GM20431 (cell line): ENCODE results near the gene HSPG2.

Experiments used
- in situ Hi-C: fragments of 300-500 bp; cut with MseI, MboI; formaldehyde crosslinking; loops from one replicate; pipeline ENCODE4 v1.15.0; 2020; ENCODE audit warnings: low sequenced_read_pairs; ENCODE audit not compliant: unreplicated experiment

Gene HSPG2

DNA sequence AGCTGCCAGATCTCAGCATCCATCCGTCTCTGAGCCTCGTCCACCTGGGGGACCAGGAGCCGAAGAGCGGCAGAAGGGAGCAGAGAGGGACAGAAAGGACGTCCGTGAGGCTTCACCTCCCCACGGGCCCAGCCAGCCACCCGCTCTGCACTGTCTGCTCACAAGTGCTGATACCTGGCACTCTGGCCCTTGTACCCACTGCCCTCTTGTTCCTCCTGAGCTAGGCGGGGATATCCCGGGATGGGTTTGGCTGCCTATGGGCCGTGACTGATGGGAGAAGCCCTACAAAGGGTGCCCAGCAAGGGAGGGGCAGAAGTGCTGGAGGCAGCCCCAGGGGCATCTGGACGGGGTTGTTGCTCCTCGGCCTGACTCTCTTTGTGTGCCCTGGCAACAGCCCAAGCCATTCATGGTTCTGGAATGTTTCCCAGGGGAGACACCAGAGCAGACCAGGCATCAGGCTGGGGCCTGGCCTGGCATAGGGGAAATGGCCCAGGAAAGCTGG, 67.4 kb downstream of the HSPG2 start:
- in situ Hi-C loops = no loop called here

DNA sequence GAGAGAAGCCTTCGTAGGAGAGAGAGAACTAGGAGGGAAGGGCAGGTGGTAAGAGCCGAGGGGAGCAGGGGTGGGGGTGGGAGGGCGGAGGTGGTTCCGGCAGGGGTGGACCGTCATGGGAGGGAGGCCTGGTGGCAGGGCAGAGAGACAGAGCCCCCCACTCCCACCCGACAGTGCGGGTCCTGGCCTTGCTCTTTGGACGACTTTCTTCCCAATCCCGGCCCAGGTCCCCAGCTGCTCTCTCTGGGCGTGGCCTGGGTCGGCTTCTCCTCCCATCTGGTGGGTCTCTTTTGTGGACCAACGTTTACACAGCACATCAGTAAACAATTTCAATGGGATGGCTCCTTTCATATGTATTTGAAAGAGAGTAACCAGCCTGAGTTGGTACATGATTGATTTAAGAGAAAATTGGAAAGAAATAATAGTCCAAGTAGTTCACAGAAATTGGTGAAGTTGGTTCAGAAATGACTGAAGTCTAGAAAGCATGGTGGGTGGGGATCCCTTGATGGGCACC, 68.1 kb downstream of the HSPG2 start:
- in situ Hi-C loops = no loop called here

DNA sequence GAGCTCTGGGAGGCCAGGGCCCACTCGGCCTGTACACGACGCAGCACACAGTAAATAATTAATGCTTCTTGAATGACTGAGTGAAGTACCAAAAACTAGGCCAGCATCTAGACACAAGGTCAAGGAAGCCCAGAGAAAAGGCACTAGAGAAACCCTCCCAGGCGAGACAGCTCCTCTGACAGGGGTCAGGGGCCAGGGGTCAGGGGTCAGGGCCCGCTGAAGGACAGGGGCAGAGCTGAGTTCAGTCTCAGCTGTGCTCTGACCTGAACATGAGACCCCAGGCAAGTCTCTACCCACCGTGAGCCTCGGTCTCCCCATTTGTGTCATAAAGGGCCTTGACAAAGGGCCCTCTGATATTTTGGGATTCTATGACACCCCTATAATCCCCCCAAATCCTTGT, 68.6 kb downstream of the HSPG2 start:
- in situ Hi-C loops = no loop called here

DNA sequence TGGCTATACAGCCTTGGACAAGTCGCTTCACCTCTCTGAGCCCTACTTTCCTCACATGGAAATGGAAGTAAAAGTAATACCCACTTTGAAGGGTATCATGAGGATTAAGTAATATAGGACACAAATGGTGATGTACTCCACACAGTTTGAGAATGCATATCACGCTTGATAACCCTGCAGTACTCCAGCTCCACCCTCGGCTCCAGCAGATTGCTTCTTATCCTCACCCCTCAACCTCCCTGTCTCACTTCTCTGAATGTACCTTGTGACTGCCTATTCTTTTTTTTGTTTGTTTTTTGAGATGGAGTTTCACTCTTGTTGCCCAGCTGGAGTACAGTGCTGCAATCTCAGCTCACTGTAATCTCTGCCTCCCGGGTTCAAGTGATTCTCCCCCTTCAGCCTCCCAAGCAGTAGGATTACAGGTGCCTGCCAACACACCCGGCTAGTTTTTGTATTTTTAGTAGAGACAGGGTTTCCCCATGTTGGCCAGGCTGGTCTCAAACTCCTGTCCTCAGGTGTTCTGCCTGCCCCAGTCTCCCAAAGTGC, 69.6 kb downstream of the HSPG2 start:
- in situ Hi-C loops = no loop called here

DNA sequence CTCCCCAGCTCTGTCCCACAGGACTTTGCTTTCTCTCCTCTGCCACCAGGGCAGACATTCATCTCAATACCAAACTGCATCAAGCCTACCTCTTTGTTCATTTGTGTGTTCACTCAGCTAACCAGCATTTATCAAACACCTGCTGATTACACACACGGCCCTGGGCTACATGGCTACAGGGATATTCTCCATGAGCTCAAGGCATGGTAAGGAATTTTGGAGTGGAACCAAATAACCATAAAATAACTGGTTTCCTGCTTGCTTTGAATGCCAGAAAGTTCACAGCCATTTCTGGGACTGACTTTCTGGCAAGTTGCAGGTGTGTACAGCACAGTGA, 70.4 kb downstream of the HSPG2 start:
- in situ Hi-C loops = no loop called here

DNA sequence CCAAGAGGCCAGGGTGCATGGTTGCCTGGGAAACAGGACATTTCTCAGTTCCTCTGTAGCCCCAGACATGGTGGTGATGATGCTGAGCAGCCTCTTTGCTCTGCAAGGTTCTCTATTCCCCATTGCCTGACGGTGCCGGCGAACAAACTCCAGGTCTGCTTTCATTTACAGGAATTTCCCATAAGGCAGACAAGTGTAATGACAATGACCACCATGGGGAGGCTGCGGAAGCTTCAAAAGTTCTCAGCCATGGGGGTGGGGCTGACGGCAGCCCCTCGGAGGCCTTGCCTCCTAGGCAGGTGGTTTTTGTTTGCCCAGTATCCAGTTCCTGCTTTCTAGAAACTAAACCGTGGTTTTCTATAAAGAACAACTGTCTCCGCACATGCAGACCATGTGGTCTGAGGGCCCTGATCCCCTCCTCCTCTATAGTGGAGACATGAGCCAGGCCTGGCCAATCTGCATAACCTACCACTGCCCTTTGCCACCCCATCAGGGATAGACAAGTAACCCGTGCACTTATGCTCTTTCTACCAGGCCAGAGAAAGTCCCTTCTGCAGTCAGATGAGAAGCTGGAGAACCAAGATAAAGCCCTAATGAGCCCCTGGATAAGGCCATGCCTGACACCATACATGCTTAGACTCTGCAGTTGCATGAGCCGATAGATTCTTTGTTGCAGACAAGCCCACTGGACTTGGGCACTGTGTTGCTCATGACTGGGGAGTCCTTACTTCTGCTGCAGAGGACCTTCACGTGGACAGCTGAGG, 71.0 kb downstream of the HSPG2 start:
- in situ Hi-C loops = no loop called here

DNA sequence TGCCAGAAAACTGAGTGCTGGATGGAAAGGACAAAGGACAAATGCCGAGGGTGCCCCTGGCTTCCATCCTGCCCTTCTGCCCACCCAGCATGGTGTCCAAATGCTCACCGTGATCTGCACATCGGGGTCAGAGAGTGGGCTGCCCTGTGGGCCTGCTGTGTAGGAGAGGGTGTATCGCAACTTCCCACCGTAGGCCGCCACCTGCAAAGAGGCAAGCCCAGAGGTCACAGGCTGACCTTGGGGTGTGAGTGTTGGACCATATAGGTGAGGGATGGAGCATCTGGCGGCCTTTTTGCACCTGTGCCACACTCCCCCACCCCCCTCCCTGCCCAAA, 71.5 kb downstream of the HSPG2 start:
- in situ Hi-C loops = no loop called here

DNA sequence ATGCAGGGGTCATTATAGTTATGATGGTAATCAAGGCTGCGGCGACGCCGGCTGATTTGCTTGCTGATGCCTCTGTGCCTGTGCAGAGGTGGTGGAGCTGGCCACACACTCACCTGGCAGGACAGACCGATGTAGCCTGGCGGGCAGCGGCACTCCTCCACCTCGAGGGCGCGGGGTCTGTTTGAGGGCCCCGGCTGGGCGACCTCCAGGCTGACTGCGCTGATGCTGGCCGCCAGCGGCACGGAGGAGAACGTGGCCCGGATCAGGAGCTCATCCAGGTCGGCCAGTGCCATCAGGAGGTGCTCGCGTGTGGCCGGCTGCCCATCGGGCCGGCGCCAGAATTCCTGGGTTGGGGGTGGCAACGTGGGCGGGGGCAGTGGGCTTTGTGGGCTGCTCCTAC, 72.4 kb downstream of the HSPG2 start:
- in situ Hi-C loops = no loop called here

DNA sequence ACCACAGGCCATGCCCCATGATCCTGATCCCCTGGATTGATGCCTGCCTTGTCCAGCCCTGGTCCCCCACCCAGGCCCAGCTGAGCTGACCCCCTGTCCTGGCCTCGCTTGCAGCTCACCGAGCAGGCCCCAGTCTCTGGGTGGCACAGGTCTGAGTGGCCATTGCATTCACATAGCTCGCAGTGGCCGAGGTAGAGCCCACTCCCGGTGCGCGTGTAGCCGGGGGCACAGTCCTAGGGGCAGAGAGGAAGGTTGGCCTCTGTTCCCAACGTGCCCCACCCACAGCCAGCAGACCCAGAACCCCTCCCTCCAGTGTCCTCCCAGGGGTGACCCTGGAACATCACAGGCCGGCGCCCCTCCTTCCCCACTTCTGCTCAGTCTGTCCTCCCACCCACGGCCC, 73.1 kb downstream of the HSPG2 start:
- in situ Hi-C loops = no loop called here

DNA sequence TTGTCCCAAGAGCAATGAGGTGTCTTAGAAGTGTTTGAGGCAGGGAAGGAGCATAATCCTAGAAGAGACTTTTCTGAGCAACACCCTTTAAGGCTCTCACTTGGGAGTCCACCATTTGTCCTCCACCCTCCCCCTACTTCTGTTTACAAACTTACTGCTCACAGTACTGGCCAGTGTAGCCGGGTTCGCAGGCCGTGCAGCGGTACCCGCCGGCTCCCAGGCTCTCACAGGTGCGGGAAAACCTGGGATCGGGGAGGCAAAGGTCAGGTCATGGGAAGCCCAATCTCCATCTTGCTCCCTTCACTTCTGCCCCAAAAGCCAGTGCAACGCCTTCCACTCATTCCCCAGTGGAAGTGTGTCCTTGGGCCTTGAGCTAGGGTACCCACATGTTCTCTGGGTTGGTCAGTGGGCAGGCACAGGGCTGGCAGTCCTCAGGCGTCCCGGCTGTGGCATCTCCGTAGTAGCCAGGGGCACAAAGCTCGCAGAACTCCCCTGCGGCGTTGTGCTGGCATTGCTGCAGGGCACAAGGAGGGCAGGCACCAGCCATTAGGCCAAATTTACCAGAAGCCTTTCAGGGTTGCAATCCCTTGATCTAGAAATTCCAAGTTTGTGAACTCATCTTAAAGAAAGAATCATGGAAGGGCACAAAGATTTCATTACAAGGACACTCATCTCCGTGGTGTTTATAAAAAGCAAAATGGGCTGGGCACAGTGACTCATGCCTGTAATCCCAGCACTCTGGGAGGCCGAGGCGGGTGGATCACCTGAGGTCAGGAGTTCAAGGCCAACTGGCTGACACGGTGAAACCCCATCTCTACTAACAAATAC, 75.3 kb downstream of the HSPG2 start:
- in situ Hi-C loops = no loop called here

DNA sequence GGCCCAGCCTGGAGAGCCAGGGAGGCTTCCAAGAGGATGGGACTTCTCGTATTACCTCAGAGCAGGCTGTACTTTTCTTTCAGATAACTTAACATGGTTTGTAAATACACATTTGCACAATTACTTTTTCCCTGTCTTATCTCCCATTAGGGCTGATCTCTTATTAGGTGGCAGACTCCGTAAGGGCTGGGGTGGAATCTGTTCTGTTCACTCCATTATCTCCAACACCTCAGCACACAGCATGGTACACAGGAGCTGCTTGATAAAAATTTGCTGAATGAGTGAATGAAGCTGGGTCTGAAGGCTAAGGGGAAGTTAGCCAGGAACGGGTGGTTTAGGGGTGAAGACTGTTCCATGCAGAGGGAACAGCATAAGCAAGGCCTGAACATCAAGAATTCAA, 76.1 kb downstream of the HSPG2 start:
- in situ Hi-C loops = no loop called here

DNA sequence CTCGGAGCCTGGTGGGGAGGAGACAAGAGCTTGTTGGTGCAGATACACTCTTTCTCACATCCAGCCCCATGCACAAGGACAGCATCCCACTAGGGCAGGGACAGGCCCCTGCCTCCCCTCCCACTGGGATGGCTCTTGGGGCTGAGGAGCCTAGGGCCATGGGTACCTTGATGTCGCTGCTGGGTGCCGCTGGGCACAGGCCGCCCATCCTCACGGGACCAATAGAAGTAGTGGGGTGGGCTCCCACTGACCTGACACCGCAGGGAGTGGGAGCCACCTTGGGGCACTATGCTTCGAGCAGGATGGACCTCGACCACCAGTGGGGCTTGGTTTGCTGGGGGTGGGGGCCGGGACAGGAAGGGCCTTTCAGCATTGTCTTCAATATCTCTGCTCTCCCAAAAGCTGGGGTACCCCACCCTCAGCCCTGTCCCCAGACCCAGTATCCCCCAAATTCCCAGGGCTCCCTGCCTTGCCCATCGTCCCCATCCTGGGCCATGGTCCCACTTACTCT, 77.4 kb downstream of the HSPG2 start:
- in situ Hi-C loops = no loop called here

DNA sequence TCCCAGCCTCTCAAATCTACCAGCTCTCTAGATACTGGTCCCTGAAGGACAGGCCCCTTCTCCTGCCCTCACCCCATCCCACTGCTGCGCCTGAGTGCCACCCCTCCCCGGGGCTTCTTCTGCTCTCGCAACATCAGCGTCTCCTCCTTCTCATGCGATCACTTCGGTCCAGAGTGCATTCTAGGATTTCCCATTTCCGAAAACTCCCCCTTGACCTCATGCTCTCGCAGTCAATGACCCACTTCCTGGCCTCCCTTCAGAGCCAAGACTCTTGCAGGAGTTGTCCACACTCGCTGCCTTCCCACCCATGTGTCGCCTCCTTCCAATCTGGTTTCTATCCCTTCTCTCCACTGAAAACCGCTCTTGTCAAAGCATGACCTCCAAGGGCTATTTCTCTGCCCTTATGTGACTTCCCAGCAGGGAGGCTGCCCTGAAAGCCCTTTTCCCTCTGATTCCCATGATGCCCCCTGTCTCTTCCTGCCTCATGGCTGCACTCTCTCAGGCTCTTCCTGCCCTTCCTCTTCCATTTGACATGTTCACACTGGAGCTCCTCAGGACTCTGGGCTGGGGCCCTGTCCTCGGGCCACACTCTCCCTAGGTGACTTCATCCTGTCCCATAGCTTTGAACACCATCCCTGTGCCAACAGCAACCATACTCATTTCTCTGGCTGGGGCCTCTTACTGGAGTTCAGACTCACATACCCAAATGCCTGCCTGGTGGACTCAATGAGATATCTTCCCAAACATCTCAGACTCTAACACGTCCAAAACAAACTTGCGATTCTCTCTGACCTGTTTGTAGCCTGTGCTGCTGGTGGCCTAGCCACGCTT, 79.1 kb downstream of the HSPG2 start:
- in situ Hi-C loops = no loop called here

DNA sequence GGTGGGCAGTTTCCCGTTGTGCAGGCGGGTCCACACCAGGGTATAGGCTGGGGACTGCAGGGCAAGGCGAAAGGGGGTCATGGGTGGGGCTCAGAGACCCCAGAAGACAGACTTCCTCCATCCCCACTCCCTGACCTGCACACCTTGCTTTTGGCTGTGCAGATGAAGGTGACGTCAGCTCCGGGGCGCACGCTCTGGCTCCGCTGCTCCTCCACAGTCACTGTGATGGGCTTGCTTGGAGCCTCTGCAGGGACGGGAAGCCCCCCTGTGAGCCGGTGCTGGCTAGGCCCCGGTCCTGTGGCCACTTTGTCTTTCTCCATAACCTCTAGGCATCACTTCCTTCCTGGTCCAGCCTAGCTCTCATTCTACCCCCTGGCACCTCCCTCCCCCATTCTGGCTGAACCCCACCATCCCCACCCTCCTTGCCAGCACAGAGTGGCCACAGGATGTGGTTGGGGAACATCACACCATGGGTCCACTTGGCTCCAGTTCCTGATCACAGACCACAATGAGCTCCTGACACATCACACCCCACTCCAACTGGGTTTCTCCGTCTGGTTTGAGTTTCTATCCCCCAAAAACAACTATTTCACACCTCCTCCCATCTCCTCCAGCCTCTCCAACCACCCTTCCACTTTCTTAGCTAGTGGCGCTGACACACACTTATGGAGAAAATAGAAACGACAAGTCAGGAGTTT, 79.8 kb downstream of the HSPG2 start:
- in situ Hi-C loops = no loop called here

DNA sequence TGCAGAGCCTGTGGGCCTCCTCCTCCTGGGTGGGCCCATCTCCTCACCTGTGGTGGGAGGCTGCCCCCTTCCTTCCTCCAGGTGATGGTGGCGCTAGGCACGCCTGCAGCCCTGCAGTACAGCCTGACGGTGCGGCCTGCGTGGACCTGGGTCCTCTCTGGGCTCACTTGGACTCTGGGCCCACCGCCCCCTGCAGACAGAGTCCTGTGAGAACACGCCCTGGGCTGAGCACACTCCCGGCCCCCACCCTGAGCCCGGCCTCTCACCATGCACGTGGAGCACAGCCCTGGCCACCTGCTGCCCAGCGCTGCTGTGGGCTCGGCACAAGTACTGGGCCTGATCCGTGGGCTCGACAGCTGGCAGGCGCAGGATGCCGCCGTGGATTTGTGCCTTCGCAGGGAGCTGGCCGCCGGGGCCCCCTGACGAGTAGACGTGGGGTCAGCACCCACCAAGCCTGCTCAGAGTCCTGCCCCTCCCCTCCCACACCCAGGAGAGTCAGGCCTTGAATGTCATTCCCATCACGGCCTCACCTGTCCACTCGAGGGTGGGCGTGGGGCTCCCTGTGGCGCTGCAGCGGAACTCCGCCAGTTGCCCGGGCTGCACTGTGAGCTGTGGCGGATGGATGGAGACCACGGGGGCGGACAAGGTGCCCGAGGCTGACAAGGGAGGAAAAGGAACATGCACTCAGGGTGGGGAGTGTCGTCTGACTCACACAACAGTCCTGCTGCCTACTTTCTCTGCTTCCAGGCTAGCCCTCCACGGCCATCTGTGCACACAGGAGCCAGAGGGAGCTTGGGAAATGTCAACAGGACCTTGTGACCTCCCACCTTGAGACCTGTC, 81.6 kb downstream of the HSPG2 start:
- in situ Hi-C loops = no loop called here

DNA sequence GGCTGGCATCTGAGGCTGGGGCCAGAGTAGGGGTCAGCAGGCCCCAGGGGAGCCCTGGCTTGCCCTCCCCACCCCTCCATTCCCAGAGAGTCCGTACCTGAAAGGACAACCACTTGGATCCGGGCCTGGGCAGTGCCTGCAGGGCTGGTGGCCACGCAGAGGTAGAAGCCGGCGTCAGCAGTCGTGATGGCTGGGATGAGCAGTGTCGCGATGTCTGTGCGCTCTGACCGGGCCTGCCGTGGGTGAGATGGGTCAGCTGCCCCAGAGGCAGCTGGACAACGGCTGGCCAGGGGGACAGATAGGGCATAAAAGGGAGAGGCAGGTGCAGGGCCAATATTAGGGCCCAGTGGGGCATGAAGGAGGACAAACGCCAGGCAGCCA, 82.4 kb downstream of the HSPG2 start:
- in situ Hi-C loops = no loop called here

DNA sequence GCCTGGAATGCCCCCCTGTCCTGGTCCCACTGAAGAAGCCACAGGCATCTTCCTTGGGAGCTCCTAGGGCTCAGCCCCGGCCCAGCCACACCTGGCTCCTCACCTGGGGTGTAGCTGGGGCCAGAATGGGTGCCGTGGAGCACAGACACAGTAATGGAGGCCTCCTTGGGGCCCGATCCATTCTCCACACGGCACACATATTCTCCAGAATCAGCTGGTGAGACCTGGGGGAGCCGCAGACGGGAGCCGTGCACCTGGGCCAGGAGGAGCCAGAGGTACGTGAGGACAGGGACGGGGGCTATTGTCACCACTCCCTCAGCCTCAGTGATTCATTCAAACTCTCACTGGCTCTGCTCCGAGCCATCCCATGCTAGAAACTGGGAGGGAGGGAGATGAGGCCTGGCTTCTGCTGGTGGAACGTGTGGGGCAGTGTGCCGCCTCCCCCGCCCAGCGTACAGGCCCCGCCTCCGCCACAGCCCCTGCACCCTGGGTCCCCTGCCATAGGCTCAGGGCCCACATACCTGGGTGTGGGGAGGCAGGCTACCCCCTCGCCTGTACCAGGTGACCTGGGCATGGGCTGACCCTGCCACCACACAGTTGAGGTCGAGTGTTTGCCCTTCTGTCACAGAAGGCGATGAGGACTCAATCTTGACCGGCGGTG, 82.9 kb downstream of the HSPG2 start:
- in situ Hi-C loops = no loop called here

DNA sequence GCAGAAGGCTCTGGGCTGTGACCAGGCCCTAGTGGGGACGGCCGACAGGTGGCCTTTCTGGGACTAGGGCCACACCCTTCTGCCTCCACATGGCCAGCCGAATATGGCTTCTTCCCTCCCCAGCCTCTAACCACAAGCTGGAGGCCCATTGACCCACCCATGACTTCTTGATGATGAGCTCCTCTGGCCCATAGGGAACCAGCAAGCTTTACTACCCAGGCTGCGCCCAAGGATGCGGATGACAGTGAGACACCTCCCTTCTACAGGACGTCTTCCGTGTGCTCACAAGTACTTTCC, 84.0 kb downstream of the HSPG2 start:
- in situ Hi-C loops = no loop called here
